K562 (cell line): ENCODE results near the gene SAFB. TPM values are rescaled to one million over a fixed set of nuclear protein-coding genes. Genes with fewer than 3 reads are reported as not detected.

Source experiments
- ATAC-seq: fragments of 200-7000 bp; cut with Tn5 transposase; 3 replicates; pipeline ENCODE4 v1.9.1; 2020; ENCODE audit warnings: moderate library complexity
- BruUV-seq: library from RNA; stranded (reverse); fragments of 400-500 nt; replicated peaks from 2 replicates; lab custom pipeline; 2021; lab: Mats Ljungman, UMichigan
- CTCF ChIA-PET: fragments of 300-600 bp; formaldehyde crosslinking; extraction: SDS; loops from one replicate; lab custom pipeline; 2021; ENCODE audit warnings: low intra/inter-chr PET ratio; lab: Yijun Ruan, JAX
- POLR2A ChIA-PET: fragments of 300-600, 350-650 bp; sonication (Branson Sonifier 250); formaldehyde crosslinking; extraction: SDS; loops from one replicate; lab custom pipeline; 2021; ENCODE audit warnings: antibody characterized with exemption, inconsistent platforms; lab: Yijun Ruan, JAX
- DNase-seq, 4 experiments: peaks; one replicate each; pipeline versions ENCODE4 v3.0.0 to v3.0.0-alpha.2; 2011 to 2018; ENCODE audit warnings: low spot score in 3 of 4, mixed read lengths in 3 of 4; ENCODE audit errors: extremely low read depth in 1 of 4
- FAIRE-seq: peaks from 2 replicates; lab custom pipeline; 2011; peaks lifted over from hg19 to GRCh38; lab: Jason Lieb, UNC
- H2AFZ ChIP-seq: 2 replicates; pipeline ENCODE4 v1.6.0; 2011; ENCODE audit warnings: low read depth, low read length, control low read depth, inconsistent platforms
- H3K27ac ChIP-seq: fragments of 200-600 bp; 3 replicates; pipeline ENCODE4 v1.8.0; 2011; ENCODE audit warnings: low read depth, mild to moderate bottlenecking, control low read depth, inconsistent platforms, low read length, moderate library complexity, mixed read lengths; ENCODE audit errors: extremely low read depth
- H3K27me3 ChIP-seq, 2 experiments: fragments of 300-600 bp in 1 of 2; 2 replicates in 1 of 2; 3 replicates in 1 of 2; pipeline versions ENCODE4 v1.6.0 to v1.8.0; 2011; ENCODE audit warnings: inconsistent platforms in 2 of 2, low read length in 2 of 2, mild to moderate bottlenecking in 1 of 2, mixed read lengths in 1 of 2, moderate library complexity in 1 of 2; ENCODE audit not compliant: control insufficient read depth in 2 of 2, insufficient read depth in 2 of 2
- H3K36me3 ChIP-seq: fragments of 300-600 bp; 3 replicates; pipeline ENCODE4 v1.8.0; 2011; ENCODE audit warnings: mild to moderate bottlenecking, low read length, inconsistent platforms; ENCODE audit not compliant: control insufficient read depth, insufficient read depth
- H3K4me1 ChIP-seq, 2 experiments: fragments of 200-600 bp in 1 of 2; replicated peaks in 1 of 2; 2 replicates in 1 of 2; 3 replicates in 1 of 2; pipeline versions ENCODE4 v1.5.1 to v1.8.0; 2011; ENCODE audit warnings: inconsistent platforms in 2 of 2, low read length in 2 of 2, mild to moderate bottlenecking in 1 of 2, mixed read lengths in 1 of 2, moderate library complexity in 1 of 2; ENCODE audit not compliant: control insufficient read depth in 2 of 2, insufficient read depth in 2 of 2
- H3K4me2 ChIP-seq: 2 replicates; pipeline ENCODE4 v1.6.1; 2011; ENCODE audit warnings: low read length, control low read depth, inconsistent platforms, mixed read lengths; ENCODE audit not compliant: insufficient read depth
- H3K4me3 ChIP-seq: fragments of 200-600 bp; sonication (generic), shearing (Covaris generic); 2 replicates; pipeline ENCODE4 v1.5.1; 2016; ENCODE audit warnings: control low read depth, inconsistent platforms
- H3K79me2 ChIP-seq: fragments of 200-600 bp; 3 replicates; pipeline ENCODE4 v1.8.0; 2011; ENCODE audit warnings: low read length, inconsistent platforms; ENCODE audit not compliant: control insufficient read depth, insufficient read depth
- H3K9ac ChIP-seq, 2 experiments: 2 replicates each; pipeline versions ENCODE4 v1.6.0 to v1.6.1; 2011; ENCODE audit warnings: low read depth in 2 of 2, low read length in 2 of 2, control low read depth in 1 of 2, inconsistent platforms in 1 of 2, mild to moderate bottlenecking in 1 of 2, mixed read lengths in 1 of 2; ENCODE audit not compliant: insufficient read depth in 1 of 2
- H3K9me1 ChIP-seq: one replicate; pipeline ENCODE4 v1.6.0; 2011; ENCODE audit warnings: inconsistent platforms, mild to moderate bottlenecking, low read length, moderate library complexity; ENCODE audit not compliant: control insufficient read depth, insufficient read depth
- H3K9me3 ChIP-seq: replicated peaks from 2 replicates; pipeline ENCODE4 v1.5.1; 2011; ENCODE audit warnings: low read depth, low read length, inconsistent platforms; ENCODE audit not compliant: control insufficient read depth, insufficient read depth
- H4K20me1 ChIP-seq: replicated peaks from 2 replicates; pipeline ENCODE4 v1.6.1; 2011; ENCODE audit warnings: low read length, inconsistent platforms, mixed read lengths; ENCODE audit not compliant: control insufficient read depth, insufficient read depth
- ATF2 ChIP-seq: sonication (generic); formaldehyde crosslinking; IDR thresholded peaks from 2 replicates; pipeline ENCODE4 v1.8.1; 2022; ENCODE audit warnings: missing genetic modification reagents
- FOXA1 ChIP-seq: fragments of 450-650 bp; IDR thresholded peaks from 2 replicates; pipeline ENCODE4 v1.6.1; 2016; ENCODE audit warnings: mild to moderate bottlenecking, borderline replicate concordance
- FOXK1 ChIP-seq: sonication (generic); formaldehyde crosslinking; IDR thresholded peaks from 2 replicates; pipeline ENCODE4 v1.8.0; 2022; ENCODE audit warnings: missing genetic modification reagents, mild to moderate bottlenecking, borderline replicate concordance
- JUND ChIP-seq, 2 experiments: IDR thresholded peaks; 2 replicates in 1 of 2; 3 replicates in 1 of 2; pipeline ENCODE4 v1.6.1; 2011; ENCODE audit warnings: borderline replicate concordance in 2 of 2, low read depth in 2 of 2, low read length in 2 of 2, improper control_type of control experiment in 1 of 2, missing biosample characterization in 1 of 2, missing genetic modification characterization in 1 of 2, missing genetic modification reagents in 1 of 2
- MEIS2 ChIP-seq: fragments of 450-650 bp; IDR thresholded peaks from 2 replicates; pipeline ENCODE4 v1.6.1; 2014; ENCODE audit warnings: mild to moderate bottlenecking; ENCODE audit not compliant: partially characterized antibody
- PKNOX1 ChIP-seq: fragments of 450-650 bp; IDR thresholded peaks from 2 replicates; pipeline ENCODE4 v1.6.1; 2016
- PRDM10 ChIP-seq: fragments of 450-650 bp; IDR thresholded peaks from 2 replicates; pipeline ENCODE4 v1.6.1; 2018; ENCODE audit not compliant: partially characterized antibody
- RBBP5 ChIP-seq: fragments of 200-600 bp; sonication (generic); IDR thresholded peaks from 2 replicates; pipeline ENCODE4 v1.6.1; 2012; ENCODE audit warnings: borderline replicate concordance, mild to moderate bottlenecking, low read length, control low read depth, inconsistent platforms; ENCODE audit not compliant: insufficient read depth, poor library complexity, severe bottlenecking
- ZNF551 ChIP-seq: fragments of 250-450 bp; sonication (Bioruptor Pico); IDR thresholded peaks from 2 replicates; pipeline ENCODE4 v1.5.0; 2021; ENCODE audit warnings: mild to moderate bottlenecking, moderate library complexity
- WGBS: fragments of 100-300 bp; shearing (Covaris generic); methylation state at CpG from one replicate; pipeline ENCODE4 v1.1.6; 2016; ENCODE audit warnings: low coverage, mixed read lengths; ENCODE audit not compliant: insufficient coverage; ENCODE audit errors: missing lambda C conversion rate; 5-methylcytosine and 5-hydroxymethylcytosine counted together
- in situ Hi-C: fragments of 300-500 bp; cut with MboI; formaldehyde crosslinking; loops from 4 replicates; pipeline ENCODE4 v1.15.0; 2018; ENCODE audit warnings: inconsistent platforms, mixed read lengths
- intact Hi-C: fragments of 100-400 bp; cut with micrococcal nuclease; formaldehyde crosslinking; loops from 2 replicates; pipeline ENCODE4 v1.14.2; 2022
- polyA plus RNA-seq, 8 experiments: library from polyadenylated mRNA; depleted of rRNA in 4 of 8; stranded (reverse) in 5 of 8; unstranded in 3 of 8; fragments of >200 nt; fragmentation: Nextera tagmentation in 2 of 8; fragmentation: Illumina TruSeq in 1 of 8; extraction: Ambion mirVana in 2 of 8; extraction: Trizol in 1 of 8; gene quantifications; 2 replicates each; pipeline versions ENCODE4 v1.2.1 to v1.2.3, GENCODE V29; 2011 to 2014; ENCODE audit warnings: inconsistent platforms in 1 of 8, missing spikeins in 1 of 8
- total RNA-seq, 7 experiments: library from RNA; depleted of rRNA in 6 of 7; stranded (reverse); fragments of >200 nt in 6 of 7; fragmentation: Illumina TruSeq in 2 of 7; extraction: Trizol in 2 of 7; gene quantifications; 2 replicates each; pipeline versions ENCODE4 v1.2.1 to v1.2.3, GENCODE V29; 2011 to 2021; ENCODE audit warnings: low replicate concordance in 1 of 7

Gene SAFB
- total and polyA plus RNA-seq, 9 of the 15 experiments (the other 6 are each of a cell fraction or from before 2014, with no cell fraction given): 1.1 to 151 (median 83.1) TPM

GRCh38 chr19:5622465-5623396 lies at the start of gene SAFB, which contains the start of gene SAFB2 (continued):
- TF ChIP-seq RBBP5 (no peak), FOXA1 (no peak), FOXK1 (CRISPR knock-in tag) (no peak)

- Histone ChIP-seq H3K4me1 (peaks cover 0 to 16% of the 10 kb centered on the region in 2 experiments; a peak in 3 of 5 replicates), H3K27me3 (no peaks in the 10 kb centered on the region), H3K9ac (no peak overlapping the region), H2AFZ (no peak overlapping the region), H3K4me3 (no peak overlapping the region), H3K79me2 (no peaks in the 10 kb centered on the region), H4K20me1 (no peaks in the 10 kb centered on the region), H3K9me1 (no peaks in the 10 kb centered on the region), H3K9me3 (no peaks in the 10 kb centered on the region), H3K4me2 (no peak overlapping the region), H3K36me3 (0 out of 3 replicates have a peak, but pooled peaks cover 2% of the 10 kb centered on the region), H3K27ac (no peak overlapping the region)
- peak; percentile 29 for FAIRE-seq
- intact Hi-C loops (loop anchor here (5.0 kb wide), 1 partner anchor 53 kb away; no protein-coding TSS in a partner anchor), in situ Hi-C loops (no loop called here)
- ATAC-seq: no peak
- TF ChIP-seq ZNF551 (CRISPR knock-in tag): no peak
- TF ChIP-seq MEIS2: peak; percentile 78
- TF ChIP-seq PKNOX1: peak; percentile 81
- TF ChIP-seq ATF2 (CRISPR knock-in tag): no peak
- peak; percentile 13 for TF ChIP-seq PRDM10
- 0 out of 2 replicates have a peak, but pooled peaks have one; percentile 28 for TF ChIP-seq JUND (IDR thresholded peaks at IDR 0.05; ENCODE audit: borderline replicate concordance, low read depth, low read length)
- TF ChIP-seq JUND (tag; IDR thresholded peaks at IDR 0.05; ENCODE audit: borderline replicate concordance, low read depth, low read length): peak; percentile 14; the same call in 1 of the 3 replicates
- DNase-seq: no peak
- WGBS: 13% methylated on average over 6 of the region's 6 CpGs
- ChIA-PET CTCF (interaction anchor here (0.5 kb wide), 1 partner anchor 57 kb away, joined by 3 read pairs; no protein-coding TSS in a partner anchor), POLR2A (interaction anchor here (0.8 kb wide), 1 partner anchor 21 kb away, joined by 3 read pairs; no protein-coding TSS in a partner anchor)
- BruUV-seq: no TSS peak
These were observed 47.3 kb upstream of the SAFB start for GRCh38 chr19:5575590-5575989.
